Activated CD8-positive, alpha-beta memory T cell treated with anti-CD3 and anti-CD28 coated beads, Interleukin-2, amount 10 ng/mL, durations not matched to agents 7 days and 5 days (primary cell): ENCODE results near the gene CDK11B. TPM values are rescaled to one million over a fixed set of nuclear protein-coding genes. Genes with fewer than 3 reads are reported as not detected.
"Not testable (repeated sequence)": the region's sequence is repeated elsewhere in the genome, so short reads cannot be mapped to it uniquely, and the experiment has no call there.

Experiments used
- ATAC-seq: fragments of 150-1000 bp; cut with Tn5 transposase; one replicate; pipeline ENCODE4 v1.10.0; 2021; ENCODE audit warnings: moderate library complexity
- CTCF ChIA-PET: fragments of 350-600 bp; sonication (Branson Sonifier 250); formaldehyde crosslinking; loops from one replicate; lab custom pipeline; 2021; ENCODE audit warnings: antibody characterized with exemption; lab: Charles Lee
- DNase-seq: peaks from one replicate; pipeline ENCODE4 v3.0.0-alpha.2; 2020
- H3K27ac Mint-ChIP-seq: one replicate; pipeline ENCODE4 v1.8.0; 2021; ENCODE audit warnings: mild to moderate bottlenecking, mixed read lengths
- H3K27me3 Mint-ChIP-seq: one replicate; pipeline ENCODE4 v1.8.0; 2021; ENCODE audit warnings: mixed read lengths
- H3K36me3 Mint-ChIP-seq: one replicate; pipeline ENCODE4 v1.8.0; 2021; ENCODE audit warnings: mild to moderate bottlenecking, mixed read lengths
- H3K4me1 Mint-ChIP-seq: one replicate; pipeline ENCODE4 v1.8.0; 2021; ENCODE audit warnings: mixed read lengths
- H3K4me3 Mint-ChIP-seq: one replicate; pipeline ENCODE4 v1.8.0; 2021; ENCODE audit warnings: mild to moderate bottlenecking, moderate library complexity, mixed read lengths
- H3K9me3 Mint-ChIP-seq: one replicate; pipeline ENCODE4 v1.8.0; 2022; ENCODE audit warnings: low read depth, mixed read lengths
- total RNA-seq, 2 experiments: library from RNA; stranded (reverse); gene quantifications; one replicate each; pipeline ENCODE4 v1.2.3, GENCODE V29; 2021

Gene CDK11B
- total RNA-seq, 2 experiments from 2014 or later: 40.5 to 45.9 TPM

DNA sequence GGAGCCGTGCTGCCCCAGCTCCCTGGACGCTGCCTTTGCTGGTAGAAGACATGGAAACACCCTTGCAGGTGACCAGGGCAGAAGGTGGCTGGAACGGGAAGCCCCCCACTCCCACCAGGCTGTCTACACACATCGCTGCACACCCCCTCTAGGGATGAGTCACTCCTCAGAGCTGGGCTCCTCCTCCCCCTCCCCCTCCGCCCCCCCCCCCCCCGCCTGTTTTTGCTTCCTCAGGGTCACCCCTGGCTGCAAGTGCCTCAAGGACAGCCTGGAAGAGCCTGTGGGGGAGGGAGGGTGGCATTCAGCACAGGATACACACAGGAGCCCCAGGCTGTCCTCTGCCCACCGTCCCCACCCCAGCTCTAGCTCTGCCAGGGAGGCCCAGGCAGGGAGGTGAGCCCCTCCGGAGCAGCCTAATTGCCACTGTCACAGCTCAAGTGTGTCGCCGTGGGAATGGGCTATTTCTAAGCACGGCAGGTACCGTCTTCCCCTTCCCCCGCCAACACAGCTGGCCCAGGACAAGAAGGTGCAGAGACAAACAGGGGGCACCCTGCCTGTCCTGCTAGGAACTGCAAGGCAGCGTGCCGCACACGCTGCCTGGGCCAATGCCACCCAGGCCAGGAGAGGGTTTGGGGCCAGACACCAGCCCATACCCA is 61.4 kb downstream of the CDK11B start:
- no peaks in the 10 kb centered on the region for H3K9me3 Mint-ChIP-seq
- peaks cover 6% of the 10 kb centered on the region for H3K4me1 Mint-ChIP-seq
- CTCF ChIA-PET: interaction anchor here (1.2 to 1.3 kb wide), 3 partner anchors 16 to 81 kb away, joined by 3 to 5 read pairs (median 4); no protein-coding TSS in a partner anchor
- no peak overlapping the region for H3K27ac Mint-ChIP-seq
- DNase-seq: no peak
- H3K4me3 Mint-ChIP-seq: no peak overlapping the region
- H3K27me3 Mint-ChIP-seq: peaks cover 19% of the 10 kb centered on the region
- H3K36me3 Mint-ChIP-seq: no peaks in the 10 kb centered on the region
- peak; percentile 25 for ATAC-seq

DNA sequence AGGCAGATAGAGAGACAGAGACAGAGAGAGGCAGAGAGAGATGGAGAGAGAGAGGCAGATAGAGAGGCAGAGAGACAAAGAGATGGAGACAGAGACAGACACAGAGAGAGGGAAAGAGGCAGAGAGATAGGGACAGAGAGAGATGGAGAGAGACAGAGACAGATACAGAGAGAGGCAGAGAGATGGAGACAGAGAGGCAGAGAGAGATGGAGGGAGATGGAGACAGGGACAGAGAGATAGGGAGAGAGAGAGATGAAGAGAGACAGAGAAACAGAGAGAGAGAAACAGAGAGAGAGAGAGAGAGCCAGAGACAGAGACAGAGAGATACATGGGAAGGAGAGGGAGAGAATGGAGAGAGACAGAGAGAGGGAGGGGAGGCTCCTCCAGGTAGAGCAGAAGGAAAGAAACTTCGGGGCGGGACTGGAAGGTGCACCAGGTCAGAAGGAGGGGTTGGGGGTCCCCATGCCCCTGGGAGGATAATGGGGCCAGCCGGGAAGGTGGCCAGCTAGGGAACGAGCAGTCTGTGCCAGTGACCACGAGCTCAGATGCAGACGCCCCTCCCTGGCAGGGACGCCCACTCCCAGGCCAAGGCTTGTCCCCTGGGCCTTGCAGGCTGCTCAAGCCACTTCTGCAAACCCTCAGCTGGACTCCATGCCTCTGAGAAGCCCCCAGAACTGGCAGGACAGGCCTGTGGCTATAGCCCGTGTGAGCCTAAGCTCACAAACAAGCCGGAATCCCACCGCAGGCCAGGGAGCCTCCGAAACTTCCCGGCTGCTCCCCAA is 62.1 kb downstream of the CDK11B start:
- CTCF ChIA-PET: interaction anchor here (1.2 to 1.3 kb wide), 3 partner anchors 17 to 82 kb away, joined by 3 to 5 read pairs (median 4); no protein-coding TSS in a partner anchor
- peaks cover 21% of the 10 kb centered on the region for H3K27me3 Mint-ChIP-seq
- no peak overlapping the region for H3K27ac Mint-ChIP-seq
- ATAC-seq (no peak), DNase-seq (no peak)
- peaks cover 6% of the 10 kb centered on the region for H3K4me1 Mint-ChIP-seq
- no peaks in the 10 kb centered on the region for H3K36me3 Mint-ChIP-seq
- H3K4me3 Mint-ChIP-seq: no peak overlapping the region
- H3K9me3 Mint-ChIP-seq: no peaks in the 10 kb centered on the region

DNA sequence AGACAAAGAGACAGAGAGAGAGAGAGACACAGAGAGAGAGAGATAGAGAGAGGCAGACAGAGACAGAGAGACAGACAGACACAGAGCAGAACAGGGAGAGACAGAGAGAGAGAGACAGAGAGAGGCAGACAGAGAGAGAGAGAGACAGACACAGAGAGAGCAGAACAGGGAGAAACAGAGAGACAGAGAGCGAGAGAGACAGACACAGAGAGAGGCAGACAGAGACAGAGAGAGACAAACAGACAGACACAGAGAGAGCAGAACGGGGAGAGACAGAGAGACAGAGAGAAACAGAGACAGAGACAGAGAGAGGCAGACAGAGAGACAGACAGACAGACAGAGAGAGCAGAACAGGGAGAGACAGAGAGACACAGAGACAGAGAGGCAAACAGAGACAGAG is 63.5 kb downstream of the CDK11B start:
- CTCF ChIA-PET: not testable (repeated sequence)
- H3K27me3 Mint-ChIP-seq: peaks cover 17% of the 10 kb centered on the region

DNA sequence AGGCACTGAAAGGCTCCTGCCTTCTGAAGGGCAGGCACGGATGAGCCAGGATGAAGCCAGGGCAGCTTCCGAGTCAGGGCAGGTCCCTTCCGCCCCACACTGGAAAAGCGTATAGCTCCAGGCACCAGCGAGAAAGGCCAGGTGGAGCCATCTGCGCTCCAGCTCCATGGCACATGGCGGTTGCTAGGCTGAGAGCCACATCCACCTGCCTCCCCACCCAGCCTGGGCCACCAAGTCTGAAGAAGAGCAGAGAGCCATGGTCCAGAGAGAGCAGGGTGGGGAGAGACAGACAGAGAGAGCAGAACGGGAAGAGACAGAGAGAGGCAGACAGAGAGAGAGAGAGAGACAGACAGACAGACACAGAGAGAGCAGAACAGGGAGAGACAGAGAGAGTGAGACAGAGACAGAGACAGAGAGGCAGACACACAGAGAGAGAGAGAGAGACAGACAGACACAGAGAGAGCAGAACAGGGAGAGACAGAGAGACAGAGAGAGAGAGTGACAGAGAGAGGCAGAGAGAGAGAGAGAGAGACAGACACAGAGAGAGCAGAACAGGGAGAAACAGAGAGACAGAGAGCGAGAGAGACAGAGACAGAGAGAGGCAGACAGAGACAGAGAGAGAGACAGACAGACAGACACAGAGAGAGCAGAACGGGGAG is 64.1 kb downstream of the CDK11B start:
- Mint-ChIP-seq H3K9me3 (no peaks in the 10 kb centered on the region), H3K27ac (no peak overlapping the region), H3K36me3 (no peaks in the 10 kb centered on the region), H3K27me3 (peaks cover 17% of the 10 kb centered on the region), H3K4me1 (peaks cover 6% of the 10 kb centered on the region), H3K4me3 (no peak overlapping the region)
- DNase-seq (no peak), ATAC-seq (peak; percentile 29)
- CTCF ChIA-PET: no interaction called here

More for the DNA sequence above, 63.5 kb downstream of the CDK11B start:
- not testable (repeated sequence) for DNase-seq, H3K4me1 Mint-ChIP-seq, H3K4me3 Mint-ChIP-seq, H3K9me3 Mint-ChIP-seq, H3K36me3 Mint-ChIP-seq, H3K27ac Mint-ChIP-seq, ATAC-seq

DNA sequence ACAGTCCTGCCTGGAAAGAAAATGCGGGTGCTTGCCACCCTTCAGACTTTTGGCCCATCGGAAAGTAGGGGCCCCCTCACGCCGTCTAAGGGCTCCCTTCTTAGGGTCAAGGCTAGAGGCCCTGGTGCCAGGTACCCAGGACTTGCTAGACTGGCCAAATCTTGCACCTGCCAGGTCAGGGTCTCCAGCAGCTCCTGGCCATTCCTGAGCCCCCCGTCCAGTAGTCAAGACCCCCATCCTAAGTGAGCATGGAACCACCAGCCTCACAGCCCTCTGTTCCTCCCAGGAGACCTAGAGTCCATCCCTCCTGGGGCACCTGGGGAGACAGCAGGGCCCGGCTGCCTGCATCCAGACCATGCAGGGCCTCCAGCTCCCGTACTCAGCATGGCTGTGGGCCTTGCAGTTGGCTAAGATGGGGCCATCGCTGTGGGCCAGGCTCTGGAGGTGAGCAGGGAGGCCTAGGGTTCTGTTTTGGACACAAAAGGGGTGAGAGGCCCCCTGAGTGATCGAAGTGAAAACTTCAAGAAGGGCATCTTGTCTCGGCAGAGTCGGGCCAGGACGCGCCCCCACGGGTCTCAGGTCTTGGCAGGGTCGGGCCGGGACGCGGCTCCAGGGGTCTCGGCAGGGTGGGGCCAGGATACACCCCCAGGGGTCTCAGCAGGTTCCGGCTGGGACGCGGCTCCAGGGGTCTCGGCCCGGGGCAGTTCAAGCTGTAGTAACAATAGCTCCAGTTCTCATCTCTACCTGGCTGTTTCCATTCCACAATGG is 64.8 kb downstream of the CDK11B start:
- Mint-ChIP-seq H3K27ac (no peak overlapping the region), H3K4me3 (no peak overlapping the region), H3K27me3 (peaks cover 14% of the 10 kb centered on the region), H3K9me3 (no peaks in the 10 kb centered on the region), H3K4me1 (peaks cover 5% of the 10 kb centered on the region), H3K36me3 (no peaks in the 10 kb centered on the region)
- no peak for ATAC-seq
- CTCF ChIA-PET: no interaction called here
- DNase-seq: no peak

DNA sequence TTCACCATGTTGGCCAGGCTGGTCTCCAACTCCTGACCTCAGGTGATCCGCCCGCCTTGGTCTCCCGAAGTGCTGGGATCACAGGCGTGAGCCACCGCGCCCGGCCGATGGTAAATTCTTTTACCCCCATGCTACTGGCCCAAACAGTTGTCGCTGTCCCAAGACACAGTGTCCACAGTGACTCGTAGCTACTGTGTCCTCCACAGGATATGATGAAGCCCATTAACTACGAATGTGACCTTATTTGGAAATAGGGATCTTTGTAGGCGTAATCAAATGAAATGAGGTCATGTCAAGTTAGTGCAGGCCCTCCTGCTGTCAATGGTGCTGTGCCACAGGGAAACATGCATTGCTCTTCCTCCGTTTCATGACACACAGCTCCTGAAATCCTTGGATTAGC is 67.4 kb downstream of the CDK11B start:
- no peaks in the 10 kb centered on the region for H3K4me1 Mint-ChIP-seq
- CTCF ChIA-PET: no interaction called here
- no peak overlapping the region for H3K4me3 Mint-ChIP-seq
- DNase-seq: no peak
- H3K27me3 Mint-ChIP-seq: peaks cover 5% of the 10 kb centered on the region
- H3K9me3 Mint-ChIP-seq: no peaks in the 10 kb centered on the region
- H3K27ac Mint-ChIP-seq: no peak overlapping the region
- ATAC-seq: no peak
- H3K36me3 Mint-ChIP-seq: no peaks in the 10 kb centered on the region

Other genes with a start within 250 kb of the CDK11B start
- gene ANKRD65, start 237.7 kb downstream of the CDK11B start, total RNA-seq: not detected
- under 1 TPM; 0.20 to 0.28 TPM for gene VWA1, start 223.3 kb downstream of the CDK11B start, total RNA-seq
- gene ATAD3C, start 209.3 kb downstream of the CDK11B start, total RNA-seq: under 1 TPM; 0.38 to 0.87 TPM
- gene ATAD3B, start 187.2 kb downstream of the CDK11B start, total RNA-seq: 10 to 100 TPM; 46.5 to 63.3 TPM
- 10 to 100 TPM; 45.1 to 58.9 TPM for gene ATAD3A, start 146.8 kb downstream of the CDK11B start, total RNA-seq
- gene TMEM240, start 118.4 kb downstream of the CDK11B start, total RNA-seq: under 1 TPM; 0.38 to 0.61 TPM
- 100 to 1,000 TPM; 114 to 132 TPM for gene SSU72, start 84.1 kb downstream of the CDK11B start, total RNA-seq
- gene FNDC10, start 58.9 kb downstream of the CDK11B start, total RNA-seq: 1 to 10 TPM; 3.1 to 4.4 TPM
- gene MIB2, start 43.5 kb downstream of the CDK11B start, total RNA-seq: 10 to 100 TPM; 40.0 to 48.3 TPM
- 1 to 10 TPM in 1 of 2 experiments, under 1 TPM in 1; 0.79 to 1.2 TPM for gene MMP23B, start 26.8 kb downstream of the CDK11B start, total RNA-seq
- 10 to 100 TPM; 46.2 to 50.9 TPM for gene SLC35E2B, start 33.8 kb upstream of the CDK11B start, total RNA-seq
- 100 to 1,000 TPM in 1 of 2 experiments, 10 to 100 TPM in 1; 80.5 to 100 TPM for gene CDK11A, start 65.4 kb upstream of the CDK11B start, total RNA-seq
- gene NADK, start 119.5 kb upstream of the CDK11B start, total RNA-seq: 100 to 1,000 TPM in 1 of 2 experiments, 10 to 100 TPM in 1; 97.9 to 100 TPM
- 100 to 1,000 TPM; 426 to 473 TPM for gene GNB1, start 232.1 kb upstream of the CDK11B start, total RNA-seq